ENCODE data around the gene ZFPM1.
"Not testable (repeated sequence)": the region's sequence is repeated elsewhere in the genome, so short reads cannot be mapped to it uniquely, and the experiment has no call there.

Gene ZFPM1

DNA sequence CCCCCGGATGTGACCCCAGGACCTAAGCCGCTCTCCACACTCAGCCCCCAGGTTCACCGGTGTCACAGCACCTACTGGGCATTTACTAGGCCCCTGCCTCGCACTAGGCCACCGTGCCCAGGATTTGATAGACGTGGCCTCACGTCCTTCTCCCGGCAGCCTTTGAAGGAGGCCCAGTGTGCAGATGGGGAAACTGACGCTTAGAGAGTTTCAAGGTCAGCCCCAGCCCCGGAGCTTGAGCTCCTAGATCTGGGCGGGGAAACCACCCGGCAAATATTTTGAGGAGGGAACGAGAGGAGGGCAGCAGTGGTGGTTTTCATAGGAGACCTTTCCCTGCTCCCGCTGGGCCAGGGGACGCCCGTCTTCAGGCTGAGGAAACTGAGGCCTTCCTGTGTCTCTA, 10.3 kb downstream of the ZFPM1 start:
- Histone ChIP-seq H3K27me3 (ENCODE audit: insufficient read depth, low read length) (no peaks in the 10 kb centered on the region), H3K4me1 (ENCODE audit: insufficient read depth, low read length) (peaks cover 2% of the 10 kb centered on the region), H2AFZ (ENCODE audit: low read depth, low read length) (no peak overlapping the region), H3K36me3 (ENCODE audit: insufficient read depth, low read length) (no peaks in the 10 kb centered on the region), H3K4me3 (ENCODE audit: low read length) (no peak overlapping the region), H3K9me3 (ENCODE audit: low read length) (no peaks in the 10 kb centered on the region)

GRCh38 chr16:88464447-88465318, 11.6 kb downstream of the ZFPM1 start:
- Histone ChIP-seq H3K9me3 (ENCODE audit: low read length) (no peaks in the 10 kb centered on the region), H3K4me3 (ENCODE audit: low read length) (no peak overlapping the region), H3K36me3 (ENCODE audit: insufficient read depth, low read length) (no peaks in the 10 kb centered on the region), H3K4me1 (ENCODE audit: insufficient read depth, low read length) (peaks cover 2% of the 10 kb centered on the region), H3K27me3 (ENCODE audit: insufficient read depth, low read length) (no peaks in the 10 kb centered on the region), H2AFZ (ENCODE audit: low read depth, low read length) (no peak overlapping the region)

DNA sequence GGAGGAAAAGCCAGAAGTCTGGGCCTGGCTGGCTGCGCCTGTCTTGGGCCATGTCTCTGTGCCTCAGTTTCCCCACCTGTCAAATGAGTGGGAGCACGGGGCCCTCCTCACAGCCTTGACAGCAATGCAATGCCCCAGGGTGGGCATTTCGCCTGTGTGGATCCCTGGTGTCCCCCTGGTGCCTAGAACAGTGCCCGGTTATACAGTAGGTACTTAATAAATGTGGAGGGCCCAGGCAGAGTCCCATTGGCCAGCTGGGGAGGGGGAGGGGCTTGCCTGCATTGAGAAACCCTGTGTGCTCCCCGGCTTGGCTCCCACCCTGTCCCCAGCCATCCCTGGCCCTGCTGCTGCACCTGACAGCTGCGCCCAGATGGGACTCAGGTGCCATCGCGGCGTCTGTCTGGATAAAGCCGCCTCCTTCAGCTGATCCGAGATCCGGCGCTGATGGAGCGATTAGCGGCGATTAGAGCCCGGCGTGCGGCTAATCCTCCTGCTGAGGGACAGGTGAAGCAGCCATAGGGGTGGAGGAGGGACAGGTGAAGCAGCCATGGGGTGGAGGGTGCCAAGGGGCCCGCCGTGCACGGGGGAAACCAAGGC, 12.4 kb downstream of the ZFPM1 start:
- no peak overlapping the region for H2AFZ ChIP-seq (ENCODE audit: low read depth, low read length)
- H3K9me3 ChIP-seq (ENCODE audit: low read length) = no peaks in the 10 kb centered on the region
- no peaks in the 10 kb centered on the region for H3K36me3 ChIP-seq (ENCODE audit: insufficient read depth, low read length)
- H3K4me1 ChIP-seq (ENCODE audit: insufficient read depth, low read length) = peaks cover 2% of the 10 kb centered on the region
- H3K27me3 ChIP-seq (ENCODE audit: insufficient read depth, low read length) = no peaks in the 10 kb centered on the region
- no peak overlapping the region for H3K4me3 ChIP-seq (ENCODE audit: low read length)

DNA sequence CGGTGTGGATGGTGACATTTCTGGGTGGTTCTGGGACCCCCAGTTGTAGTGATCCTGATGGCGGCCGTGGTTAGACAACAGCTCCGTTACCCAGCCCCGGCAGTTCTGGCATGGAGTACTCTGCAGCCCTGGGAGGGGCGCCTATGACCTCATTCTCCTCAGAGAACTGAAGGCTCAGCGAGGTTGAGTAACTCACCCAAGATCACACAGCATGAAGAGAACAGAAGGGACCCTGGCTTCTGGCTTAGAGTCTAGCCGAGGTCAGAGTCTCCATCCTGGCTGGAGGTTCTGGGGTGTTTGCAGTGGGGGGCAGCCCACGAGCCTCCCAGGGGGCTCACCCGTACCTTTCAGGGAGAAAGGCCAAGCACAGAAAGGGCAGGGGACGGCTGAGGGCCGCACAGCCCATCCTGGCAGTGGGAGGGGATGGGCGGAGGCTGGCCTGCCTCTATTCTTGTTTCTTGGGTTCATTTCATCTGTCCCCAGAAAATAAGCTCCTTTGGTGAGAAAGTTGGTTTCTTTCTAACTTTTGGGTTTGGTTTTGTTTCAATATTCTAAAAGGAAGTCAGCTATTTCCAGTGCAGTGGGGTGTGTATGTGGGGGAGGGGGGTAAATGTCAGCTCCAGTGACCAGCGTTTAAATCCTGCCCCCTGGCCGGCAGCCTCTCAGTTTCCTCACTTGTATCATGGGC, 13.2 kb downstream of the ZFPM1 start:
- Histone ChIP-seq H3K4me3 (ENCODE audit: low read length) (no peak overlapping the region), H2AFZ (ENCODE audit: low read depth, low read length) (no peak overlapping the region), H3K27me3 (ENCODE audit: insufficient read depth, low read length) (no peaks in the 10 kb centered on the region), H3K36me3 (ENCODE audit: insufficient read depth, low read length) (no peaks in the 10 kb centered on the region), H3K4me1 (ENCODE audit: insufficient read depth, low read length) (peaks cover 1% of the 10 kb centered on the region), H3K9me3 (ENCODE audit: low read length) (no peaks in the 10 kb centered on the region)

GRCh38 chr16:88466949-88467348, 13.9 kb downstream of the ZFPM1 start:
- H3K4me3 ChIP-seq (ENCODE audit: low read length) = no peak overlapping the region
- no peaks in the 10 kb centered on the region for H3K27me3 ChIP-seq (ENCODE audit: insufficient read depth, low read length)
- no peaks in the 10 kb centered on the region for H3K36me3 ChIP-seq (ENCODE audit: insufficient read depth, low read length)
- no peaks in the 10 kb centered on the region for H3K9me3 ChIP-seq (ENCODE audit: low read length)
- H3K4me1 ChIP-seq (ENCODE audit: insufficient read depth, low read length) = no peaks in the 10 kb centered on the region
- no peak overlapping the region for H2AFZ ChIP-seq (ENCODE audit: low read depth, low read length)

GRCh38 chr16:88467541-88467944, 14.5 kb downstream of the ZFPM1 start:
- no peaks in the 10 kb centered on the region for H3K9me3 ChIP-seq (ENCODE audit: low read length)
- H3K36me3 ChIP-seq (ENCODE audit: insufficient read depth, low read length) = no peaks in the 10 kb centered on the region
- H3K27me3 ChIP-seq (ENCODE audit: insufficient read depth, low read length) = no peaks in the 10 kb centered on the region
- no peak overlapping the region for H3K4me3 ChIP-seq (ENCODE audit: low read length)
- no peaks in the 10 kb centered on the region for H3K4me1 ChIP-seq (ENCODE audit: insufficient read depth, low read length)
- no peak overlapping the region for H2AFZ ChIP-seq (ENCODE audit: low read depth, low read length)

DNA sequence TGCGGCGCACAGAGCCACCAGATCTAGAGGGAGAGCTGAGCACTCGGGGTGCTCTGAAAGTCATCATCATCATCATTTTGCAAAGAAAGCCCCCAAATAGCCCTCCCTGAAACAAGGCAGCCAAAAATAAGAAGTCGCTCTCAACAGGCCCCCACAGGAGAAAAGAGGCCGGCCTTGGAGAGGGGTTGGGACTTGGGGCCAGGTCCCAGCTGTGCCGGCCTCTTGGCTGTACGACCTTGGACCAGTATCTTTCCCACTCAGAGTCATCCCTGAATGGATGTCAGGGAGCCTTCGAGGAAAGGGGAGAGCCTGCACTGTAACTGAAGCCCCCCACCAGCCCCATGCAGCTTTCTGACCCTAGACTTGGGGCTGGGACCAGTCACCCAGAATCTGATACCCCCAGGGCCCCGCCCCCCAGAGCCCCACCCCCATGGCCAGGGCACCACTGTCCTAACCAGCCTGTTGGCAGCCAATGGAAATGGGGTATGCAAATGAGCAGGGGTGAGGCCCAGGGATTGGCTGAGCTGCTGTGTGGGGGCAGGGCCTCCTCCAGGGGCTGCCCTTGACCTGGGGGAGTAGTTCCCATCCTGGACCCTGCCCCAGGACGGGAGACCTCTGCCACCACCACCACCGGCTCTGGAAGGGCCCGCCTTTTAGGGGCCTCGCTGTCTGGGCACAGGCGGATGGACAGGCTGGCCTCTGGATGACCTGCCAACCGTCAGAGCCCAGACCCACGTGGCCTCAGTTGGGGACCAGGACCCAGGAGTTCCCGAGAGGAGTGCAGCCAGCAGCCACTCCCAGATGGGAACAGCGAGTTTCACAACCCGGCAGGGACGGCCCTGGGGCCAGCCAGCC, 15.4 kb downstream of the ZFPM1 start:
- Histone ChIP-seq H3K4me3 (ENCODE audit: low read length) (no peak overlapping the region), H3K36me3 (ENCODE audit: insufficient read depth, low read length) (no peaks in the 10 kb centered on the region)

DNA sequence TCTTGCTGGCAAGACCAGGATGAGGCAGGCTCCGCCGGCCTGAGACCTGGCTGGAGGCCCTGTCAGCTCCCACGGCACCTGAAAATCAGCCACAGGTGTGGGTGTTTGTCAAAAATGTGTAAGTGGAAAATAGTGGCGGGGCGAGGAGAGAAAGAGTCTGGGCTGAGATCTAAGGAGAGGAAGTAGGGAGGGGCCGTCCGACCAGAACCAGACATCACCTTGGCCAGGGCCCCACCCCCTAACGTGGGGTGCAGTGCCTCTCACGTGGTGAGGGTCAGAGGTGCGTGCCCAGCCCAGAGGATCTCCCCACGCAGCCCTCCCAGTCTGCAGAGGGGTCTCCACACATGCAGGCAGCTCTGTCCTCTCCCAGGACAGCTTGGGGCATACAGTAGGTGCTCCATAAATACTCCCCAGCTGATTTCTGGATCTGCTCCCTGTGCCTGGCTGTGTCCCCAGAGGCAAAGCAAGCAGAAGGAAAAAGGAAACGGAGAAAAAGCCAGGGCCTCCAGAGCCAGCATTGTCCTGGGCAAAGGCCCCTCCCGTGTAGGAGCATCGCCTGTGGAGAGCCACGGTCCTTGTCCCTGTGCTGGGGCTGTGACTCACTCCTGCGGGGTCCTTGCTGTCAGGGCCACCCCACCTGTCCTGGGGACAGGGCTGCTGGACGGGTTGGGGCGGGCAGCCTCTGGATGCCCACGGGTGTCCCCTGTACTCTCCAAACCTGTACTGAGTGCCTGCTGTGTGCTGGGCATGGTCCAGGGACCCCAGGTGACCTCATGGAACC, 16.7 kb downstream of the ZFPM1 start:
- H3K4me1 ChIP-seq (ENCODE audit: insufficient read depth, low read length) = no peaks in the 10 kb centered on the region
- no peak overlapping the region for H2AFZ ChIP-seq (ENCODE audit: low read depth, low read length)
- H3K36me3 ChIP-seq (ENCODE audit: insufficient read depth, low read length) = no peaks in the 10 kb centered on the region
- H3K27me3 ChIP-seq (ENCODE audit: insufficient read depth, low read length) = no peaks in the 10 kb centered on the region
- H3K4me3 ChIP-seq (ENCODE audit: low read length) = no peak overlapping the region
- no peaks in the 10 kb centered on the region for H3K9me3 ChIP-seq (ENCODE audit: low read length)

More for the DNA sequence above, 15.4 kb downstream of the ZFPM1 start:
- Histone ChIP-seq H2AFZ (ENCODE audit: low read depth, low read length) (no peak overlapping the region), H3K9me3 (ENCODE audit: low read length) (no peaks in the 10 kb centered on the region), H3K4me1 (ENCODE audit: insufficient read depth, low read length) (no peaks in the 10 kb centered on the region), H3K27me3 (ENCODE audit: insufficient read depth, low read length) (no peaks in the 10 kb centered on the region)

- not testable (repeated sequence) for H3K36me3 ChIP-seq (ENCODE audit: insufficient read depth, low read length); H3K9me3 ChIP-seq (ENCODE audit: low read length); H2AFZ ChIP-seq (ENCODE audit: low read depth, low read length); H3K4me1 ChIP-seq (ENCODE audit: insufficient read depth, low read length); H3K4me3 ChIP-seq (ENCODE audit: low read length); H3K27me3 ChIP-seq (ENCODE audit: insufficient read depth, low read length)
Measured at GRCh38 chr16:88470396-88470680, 17.3 kb downstream of the ZFPM1 start.

DNA sequence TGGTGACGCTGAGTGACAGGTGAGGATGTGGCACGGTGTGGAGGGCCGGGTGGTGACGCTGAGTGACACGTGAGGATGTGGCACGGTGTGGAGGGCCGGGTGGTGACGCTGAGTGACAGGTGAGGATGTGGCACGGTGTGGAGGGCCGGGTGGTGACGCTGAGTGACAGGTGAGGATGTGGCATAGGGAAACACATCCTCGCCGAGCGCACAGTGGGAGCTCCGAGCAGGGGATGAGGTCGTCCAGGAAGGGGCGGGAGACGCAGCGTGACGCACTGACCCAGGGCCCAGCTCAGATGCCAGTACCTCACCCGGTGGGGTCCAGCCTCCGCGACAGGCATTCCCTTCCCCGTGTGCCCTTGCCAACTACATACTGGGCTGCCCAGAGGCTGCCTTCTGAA, 17.6 kb downstream of the ZFPM1 start:
- H3K27me3 ChIP-seq (ENCODE audit: insufficient read depth, low read length); H3K36me3 ChIP-seq (ENCODE audit: insufficient read depth, low read length); H3K4me1 ChIP-seq (ENCODE audit: insufficient read depth, low read length); H3K4me3 ChIP-seq (ENCODE audit: low read length); H3K9me3 ChIP-seq (ENCODE audit: low read length); H2AFZ ChIP-seq (ENCODE audit: low read depth, low read length): not testable (repeated sequence)

- H3K9me3 ChIP-seq (ENCODE audit: low read length) = no peaks in the 10 kb centered on the region
- H3K27me3 ChIP-seq (ENCODE audit: insufficient read depth, low read length) = no peaks in the 10 kb centered on the region
- H3K36me3 ChIP-seq (ENCODE audit: insufficient read depth, low read length) = no peaks in the 10 kb centered on the region
- H2AFZ ChIP-seq (ENCODE audit: low read depth, low read length) = no peak overlapping the region
- H3K4me1 ChIP-seq (ENCODE audit: insufficient read depth, low read length) = no peaks in the 10 kb centered on the region
- no peak overlapping the region for H3K4me3 ChIP-seq (ENCODE audit: low read length)
Measured at GRCh38 chr16:88471115-88471514, 18.0 kb downstream of the ZFPM1 start.

DNA sequence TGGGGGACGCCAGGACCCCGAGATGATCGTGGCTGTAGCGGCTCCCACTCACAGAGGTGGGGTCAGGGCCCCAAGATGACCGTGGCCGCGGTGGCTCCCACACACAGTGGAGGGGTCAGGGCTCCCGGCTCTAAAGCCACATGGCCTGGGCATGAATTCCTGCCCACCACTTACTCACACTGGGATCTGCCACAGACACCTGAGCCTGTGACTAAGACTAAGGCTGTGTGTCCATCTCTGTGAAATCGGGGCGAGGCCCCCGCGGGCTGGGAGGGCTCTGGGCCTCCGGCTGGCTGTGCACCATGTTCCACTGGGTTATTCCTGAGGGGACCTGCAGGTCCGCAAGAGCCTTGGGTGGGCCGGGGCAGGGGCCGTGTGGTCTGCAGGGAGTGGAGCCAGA, 18.5 kb downstream of the ZFPM1 start:
- Histone ChIP-seq H3K4me1 (ENCODE audit: insufficient read depth, low read length) (no peaks in the 10 kb centered on the region), H3K27me3 (ENCODE audit: insufficient read depth, low read length) (no peaks in the 10 kb centered on the region), H2AFZ (ENCODE audit: low read depth, low read length) (no peak overlapping the region), H3K4me3 (ENCODE audit: low read length) (no peak overlapping the region), H3K36me3 (ENCODE audit: insufficient read depth, low read length) (no peaks in the 10 kb centered on the region), H3K9me3 (ENCODE audit: low read length) (no peaks in the 10 kb centered on the region)
